Ishikawa (cell line): ENCODE measurements around the gene PRAMEF25.
"Not testable (repeated sequence)": the region's sequence is repeated elsewhere in the genome, so short reads cannot be mapped to it uniquely, and the experiment has no call there.

Experiments used
- CEBPB ChIP-seq: IDR thresholded peaks from 2 replicates; pipeline ENCODE4 v1.6.1; 2012
- EGR1 ChIP-seq: IDR thresholded peaks from 2 replicates; pipeline ENCODE4 v1.6.1; 2012
- TAF1 ChIP-seq: IDR thresholded peaks from 2 replicates; pipeline ENCODE4 v1.6.1; 2012; ENCODE audit warnings: low read depth, mild to moderate bottlenecking
- YY1 ChIP-seq: IDR thresholded peaks from 2 replicates; pipeline ENCODE4 v1.6.1; 2012; ENCODE audit warnings: low read depth
- ZBTB7A ChIP-seq: IDR thresholded peaks from 2 replicates; pipeline ENCODE4 v1.6.1; 2012; ENCODE audit warnings: low read depth
- TF ChIP-seq, protein P1 (sequence below): IDR thresholded peaks from 2 replicates; pipeline ENCODE4 v1.6.1; 2012
- TF ChIP-seq, protein P2 (sequence below): IDR thresholded peaks from 2 replicates; pipeline ENCODE4 v1.6.1; 2012; ENCODE audit warnings: low read depth, mild to moderate bottlenecking

PRAMEF25 gene

DNA sequence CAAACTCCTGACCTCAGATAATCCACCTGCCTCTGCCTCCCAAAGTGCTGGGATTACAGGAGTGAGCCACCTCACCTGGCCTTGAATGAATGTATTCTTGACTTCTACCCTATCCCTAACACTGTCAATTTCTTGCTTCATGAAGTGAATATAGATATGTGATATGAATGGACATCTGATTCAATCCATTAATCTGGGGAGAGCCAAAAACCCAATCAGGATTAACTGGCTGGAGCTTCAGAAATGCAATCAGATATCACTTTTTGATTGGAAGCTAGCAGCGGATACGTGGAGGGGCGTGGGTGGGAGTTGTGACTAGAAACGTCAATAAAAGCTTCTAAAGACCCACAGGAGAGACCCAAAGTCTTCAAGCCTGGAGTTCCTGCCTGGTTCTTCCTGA is at the start of gene PRAMEF25:
PRAMEF25 (plus strand) TSS at position 301 of the 400 bp plus-strand sequence. CDS start 2,920 bp downstream, outside the sequence.
- TF ChIP-seq, protein P1, sequence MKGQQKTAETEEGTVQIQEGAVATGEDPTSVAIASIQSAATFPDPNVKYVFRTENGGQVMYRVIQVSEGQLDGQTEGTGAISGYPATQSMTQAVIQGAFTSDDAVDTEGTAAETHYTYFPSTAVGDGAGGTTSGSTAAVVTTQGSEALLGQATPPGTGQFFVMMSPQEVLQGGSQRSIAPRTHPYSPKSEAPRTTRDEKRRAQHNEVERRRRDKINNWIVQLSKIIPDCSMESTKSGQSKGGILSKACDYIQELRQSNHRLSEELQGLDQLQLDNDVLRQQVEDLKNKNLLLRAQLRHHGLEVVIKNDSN: not testable (repeated sequence)
- not testable (repeated sequence) for TF ChIP-seq TAF1, YY1

DNA sequence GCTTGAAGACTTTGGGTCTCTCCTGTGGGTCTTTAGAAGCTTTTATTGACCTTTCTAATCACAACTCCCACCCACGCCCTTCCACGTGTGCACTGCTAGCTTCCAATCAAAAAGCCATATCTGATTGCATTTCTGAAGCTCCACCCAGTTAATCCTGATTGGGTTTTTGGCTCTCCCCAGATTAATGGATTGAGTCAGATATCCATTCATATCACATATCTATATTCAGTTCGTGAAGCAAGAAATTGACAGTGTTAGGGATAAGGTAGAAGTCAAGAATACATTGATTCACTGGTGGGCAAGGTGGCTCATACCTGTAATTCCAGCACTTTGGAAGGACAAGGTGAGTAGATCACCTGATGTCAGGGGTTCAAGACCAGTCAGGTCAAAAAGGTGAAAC is 14.1 kb upstream of the PRAMEF25 start, which contains the start of gene PRAMEF27:
PRAMEF27 (minus strand) TSS at position 101 of the 400 bp plus-strand sequence. CDS start 2,916 bp downstream, outside the sequence.
- TF ChIP-seq, protein P2, sequence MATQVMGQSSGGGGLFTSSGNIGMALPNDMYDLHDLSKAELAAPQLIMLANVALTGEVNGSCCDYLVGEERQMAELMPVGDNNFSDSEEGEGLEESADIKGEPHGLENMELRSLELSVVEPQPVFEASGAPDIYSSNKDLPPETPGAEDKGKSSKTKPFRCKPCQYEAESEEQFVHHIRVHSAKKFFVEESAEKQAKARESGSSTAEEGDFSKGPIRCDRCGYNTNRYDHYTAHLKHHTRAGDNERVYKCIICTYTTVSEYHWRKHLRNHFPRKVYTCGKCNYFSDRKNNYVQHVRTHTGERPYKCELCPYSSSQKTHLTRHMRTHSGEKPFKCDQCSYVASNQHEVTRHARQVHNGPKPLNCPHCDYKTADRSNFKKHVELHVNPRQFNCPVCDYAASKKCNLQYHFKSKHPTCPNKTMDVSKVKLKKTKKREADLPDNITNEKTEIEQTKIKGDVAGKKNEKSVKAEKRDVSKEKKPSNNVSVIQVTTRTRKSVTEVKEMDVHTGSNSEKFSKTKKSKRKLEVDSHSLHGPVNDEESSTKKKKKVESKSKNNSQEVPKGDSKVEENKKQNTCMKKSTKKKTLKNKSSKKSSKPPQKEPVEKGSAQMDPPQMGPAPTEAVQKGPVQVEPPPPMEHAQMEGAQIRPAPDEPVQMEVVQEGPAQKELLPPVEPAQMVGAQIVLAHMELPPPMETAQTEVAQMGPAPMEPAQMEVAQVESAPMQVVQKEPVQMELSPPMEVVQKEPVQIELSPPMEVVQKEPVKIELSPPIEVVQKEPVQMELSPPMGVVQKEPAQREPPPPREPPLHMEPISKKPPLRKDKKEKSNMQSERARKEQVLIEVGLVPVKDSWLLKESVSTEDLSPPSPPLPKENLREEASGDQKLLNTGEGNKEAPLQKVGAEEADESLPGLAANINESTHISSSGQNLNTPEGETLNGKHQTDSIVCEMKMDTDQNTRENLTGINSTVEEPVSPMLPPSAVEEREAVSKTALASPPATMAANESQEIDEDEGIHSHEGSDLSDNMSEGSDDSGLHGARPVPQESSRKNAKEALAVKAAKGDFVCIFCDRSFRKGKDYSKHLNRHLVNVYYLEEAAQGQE: not testable (repeated sequence)
- TF ChIP-seq, protein P1: not testable (repeated sequence)
- TF ChIP-seq CEBPB: not testable (repeated sequence)

DNA sequence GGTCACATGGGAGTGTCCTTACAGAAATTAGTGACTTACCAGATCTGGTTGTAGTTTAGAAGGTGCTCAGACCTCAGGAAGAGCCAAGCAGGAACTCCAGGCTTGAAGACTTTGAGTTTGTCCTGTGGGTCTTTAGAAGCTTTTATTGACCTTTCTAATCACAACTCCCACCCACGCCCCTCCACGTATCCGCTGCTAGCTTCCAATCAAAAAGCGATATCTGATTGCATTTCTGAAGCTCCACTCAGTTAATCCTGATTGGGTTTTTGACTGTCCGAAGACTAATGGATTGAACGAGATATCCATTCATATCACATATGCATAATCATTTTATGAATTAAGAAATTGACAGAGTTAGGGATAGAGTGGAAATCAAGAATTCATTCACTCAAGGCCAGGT is 46.2 kb downstream of the PRAMEF25 start, which contains the start of gene HNRNPCL2:
HNRNPCL2 (minus strand) TSS at position 101 of the 400 bp plus-strand sequence. CDS start 454 bp downstream, outside the sequence.
- TF ChIP-seq, protein P2: not testable (repeated sequence)
- not testable (repeated sequence) for TF ChIP-seq EGR1, ZBTB7A
